ENCODE measurements around the gene ZNF568.

DNA sequence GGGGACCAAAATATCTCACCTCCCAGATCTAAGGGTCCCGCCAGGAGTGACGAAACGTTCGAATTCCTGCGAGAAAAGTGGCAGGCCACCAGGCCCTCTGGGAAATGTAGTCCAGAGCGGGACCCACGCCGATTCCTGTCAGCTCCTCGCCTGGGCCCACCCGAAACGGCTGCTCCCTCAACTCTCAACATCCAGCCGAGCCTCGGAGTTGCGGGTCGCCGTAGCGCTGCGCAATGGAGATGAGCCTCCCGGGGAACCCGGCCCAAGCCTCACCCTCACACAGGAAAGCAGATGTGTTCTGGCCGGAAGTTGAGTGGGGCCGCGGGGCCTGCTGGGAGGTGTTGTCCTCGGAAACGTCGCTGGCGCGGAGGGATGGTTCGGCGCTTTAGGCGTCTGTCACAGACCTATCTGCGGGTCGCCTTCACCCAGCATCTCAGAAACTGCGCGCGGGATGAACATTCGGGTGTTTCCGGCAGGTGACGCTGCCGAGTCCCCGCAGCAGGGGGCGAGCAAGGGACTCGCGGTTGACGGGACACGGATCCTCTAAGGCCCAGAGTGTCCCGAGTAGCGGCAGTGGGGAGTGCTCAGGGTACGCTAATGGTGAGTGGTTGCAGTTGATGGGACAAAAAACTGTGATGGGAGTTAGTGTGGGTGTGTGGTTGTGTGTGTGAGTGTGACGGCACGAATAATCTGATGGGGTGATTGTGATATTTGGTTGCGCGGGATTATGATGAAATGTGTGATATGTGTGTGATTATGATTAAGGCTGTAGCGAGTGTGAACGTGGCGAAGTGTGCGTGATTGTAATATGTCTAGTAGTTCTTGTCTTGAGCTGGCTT lies at the start of gene ZNF568, which contains the start of gene ZNF829:
- TF ChIP-seq POLR2A (IDR thresholded peaks at IDR 0.05; ENCODE audit: low read length) (peak; percentile 56), GATA1 (IDR thresholded peaks at IDR 0.05; ENCODE audit: low read depth, low read length) (no peak)

Measured in erythroblast (primary cell).